Measurements from ENCODE around the gene FIGN.

Gene FIGN

GRCh38 chr2:163564236-163564635 lies 171.6 kb downstream of the FIGN start:
- no peak for FAIRE-seq
- TF ChIP-seq CTCF (IDR thresholded peaks at IDR 0.05; ENCODE audit: insufficient read depth, missing control alignments): no peak

GRCh38 chr2:163563336-163563735 lies 172.5 kb downstream of the FIGN start:
- DNase-seq (ENCODE audit: insufficient read length, low spot score) (no peak), FAIRE-seq (no peak)
- no peak for TF ChIP-seq CTCF (IDR thresholded peaks at IDR 0.05; ENCODE audit: insufficient read depth, missing control alignments)

More at GRCh38 chr2:163564236-163564635, 171.6 kb downstream of the FIGN start:
- DNase-seq (ENCODE audit: insufficient read length, low spot score): no peak

GRCh38 chr2:163558251-163559021 lies 177.4 kb downstream of the FIGN start:
- FAIRE-seq (no peak), DNase-seq (ENCODE audit: insufficient read length, low spot score) (no peak)
- no peak for TF ChIP-seq CTCF (IDR thresholded peaks at IDR 0.05; ENCODE audit: insufficient read depth, missing control alignments)

- FAIRE-seq (no peak), DNase-seq (ENCODE audit: insufficient read length, low spot score) (no peak)
- TF ChIP-seq CTCF (IDR thresholded peaks at IDR 0.05; ENCODE audit: insufficient read depth, missing control alignments): no peak
Observed at GRCh38 chr2:163556511-163556910, 179.3 kb downstream of the FIGN start.

GRCh38 chr2:163554864-163555263 lies 180.9 kb downstream of the FIGN start:
- no peak for FAIRE-seq
- no peak for DNase-seq (ENCODE audit: insufficient read length, low spot score)

GRCh38 chr2:163553601-163554000 lies 182.2 kb downstream of the FIGN start:
- DNase-seq (ENCODE audit: insufficient read length, low spot score): no peak
- TF ChIP-seq CTCF (IDR thresholded peaks at IDR 0.05; ENCODE audit: insufficient read depth, missing control alignments): no peak
- FAIRE-seq: no peak

More at GRCh38 chr2:163554864-163555263, 180.9 kb downstream of the FIGN start:
- no peak for TF ChIP-seq CTCF (IDR thresholded peaks at IDR 0.05; ENCODE audit: insufficient read depth, missing control alignments)

- no peak for DNase-seq (ENCODE audit: insufficient read length, low spot score)
- TF ChIP-seq CTCF (IDR thresholded peaks at IDR 0.05; ENCODE audit: insufficient read depth, missing control alignments): no peak
- FAIRE-seq: no peak
Observed at GRCh38 chr2:163552758-163553157, 183.1 kb downstream of the FIGN start.

All from D721Med (cell line).